GM12878 (cell line): ENCODE results near the gene BRAF. TPM values are rescaled to one million over a fixed set of nuclear protein-coding genes. Genes with fewer than 3 reads are reported as not detected.
A peak's percentile ranks its signal among the peaks of the same experiment; 100 is the strongest.

ENCODE experiments used
- ATAC-seq: fragments of 200-7000 bp; cut with Tn5 transposase; 3 replicates; pipeline ENCODE4 v1.9.1; 2020; ENCODE audit warnings: mild to moderate bottlenecking, moderate library complexity
- BruUV-seq: library from RNA; stranded (reverse); fragments of 400-500 nt; replicated peaks from 2 replicates; lab custom pipeline; 2021; lab: Mats Ljungman, UMichigan
- CTCF ChIA-PET: fragments of 300-600 bp; sonication (Branson Sonifier 250); formaldehyde crosslinking; extraction: SDS; loops from one replicate; lab custom pipeline; 2021; ENCODE audit warnings: inconsistent platforms; lab: Yijun Ruan, JAX
- POLR2A ChIA-PET: fragments of 350-600 bp; formaldehyde crosslinking; extraction: SDS; loops from one replicate; lab custom pipeline; 2021; ENCODE audit warnings: inconsistent platforms; lab: Charles Lee
- RAD21 ChIA-PET: fragments of 300-600 bp; sonication (Branson Sonifier 250); formaldehyde crosslinking; loops from one replicate; lab custom pipeline; 2023; ENCODE audit warnings: antibody characterized with exemption; ENCODE audit not compliant: unreplicated experiment; lab: Charles Lee
- SMC1A ChIA-PET: fragments of 300-600 bp; sonication (Branson Sonifier 250); formaldehyde crosslinking; loops from one replicate; lab custom pipeline; 2023; ENCODE audit not compliant: unreplicated experiment, uncharacterized antibody; lab: Charles Lee
- DNase-seq: peaks from one replicate; pipeline ENCODE4 v3.0.0-alpha.2; 2011; ENCODE audit warnings: low read depth, low spot score
- FAIRE-seq: peaks from 3 replicates; lab custom pipeline; 2011; peaks lifted over from hg19 to GRCh38; lab: Jason Lieb, UNC
- H2AFZ ChIP-seq: 2 replicates; pipeline ENCODE4 v1.6.0; 2011; ENCODE audit warnings: low read depth, low read length, control low read depth; ENCODE audit not compliant: control insufficient read depth
- H3K27ac ChIP-seq: 2 replicates; pipeline ENCODE4 v1.5.1; 2011; ENCODE audit warnings: control low read depth; ENCODE audit not compliant: control insufficient read depth, insufficient read depth
- H3K27me3 ChIP-seq, 2 experiments: replicated peaks in 1 of 2; 2 replicates each; pipeline versions ENCODE4 v1.6.0 to v1.6.1; 2011; ENCODE audit warnings: low read length in 1 of 2; ENCODE audit not compliant: control insufficient read depth in 2 of 2, insufficient read depth in 2 of 2
- H3K36me3 ChIP-seq, 2 experiments: 2 replicates each; pipeline ENCODE4 v1.5.1; 2011; ENCODE audit warnings: low read length in 1 of 2; ENCODE audit not compliant: control insufficient read depth in 2 of 2, insufficient read depth in 2 of 2
- H3K4me1 ChIP-seq: 2 replicates; pipeline ENCODE4 v1.6.1; 2011; ENCODE audit warnings: mild to moderate bottlenecking, low read length, moderate library complexity, mixed read lengths; ENCODE audit not compliant: control insufficient read depth, insufficient read depth
- H3K4me2 ChIP-seq: 2 replicates; pipeline ENCODE4 v1.6.0; 2011; ENCODE audit warnings: control low read depth; ENCODE audit not compliant: control insufficient read depth, insufficient read depth
- H3K4me3 ChIP-seq: fragments of 200-600 bp; sonication (generic); 2 replicates; pipeline ENCODE4 v1.5.1; 2016
- H3K79me2 ChIP-seq: 2 replicates; pipeline ENCODE4 v1.6.0; 2011; ENCODE audit warnings: low read length; ENCODE audit not compliant: control insufficient read depth, insufficient read depth
- H3K9ac ChIP-seq: 2 replicates; pipeline ENCODE4 v1.8.0; 2011; ENCODE audit warnings: low read length, control low read depth, mixed read lengths; ENCODE audit not compliant: control insufficient read depth, insufficient read depth
- H3K9me3 ChIP-seq: replicated peaks from 3 replicates; pipeline ENCODE4 v1.5.1; 2011; ENCODE audit warnings: mild to moderate bottlenecking, low read length; ENCODE audit not compliant: control insufficient read depth, insufficient read depth
- H4K20me1 ChIP-seq: 2 replicates; pipeline ENCODE4 v1.6.0; 2011; ENCODE audit not compliant: control insufficient read depth, insufficient read depth
- BCLAF1 ChIP-seq: fragments of 450-650 bp; IDR thresholded peaks from 2 replicates; pipeline ENCODE4 v1.6.1; 2017; ENCODE audit warnings: antibody characterized with exemption, mild to moderate bottlenecking, moderate library complexity
- MYB ChIP-seq: fragments of 150-350 bp; IDR thresholded peaks from 2 replicates; pipeline ENCODE4 v1.6.1; 2014; ENCODE audit warnings: mild to moderate bottlenecking, low read depth, low read length, borderline replicate concordance
- SRF ChIP-seq, 2 experiments: IDR thresholded peaks; 2 replicates each; pipeline ENCODE4 v1.6.1; 2011; ENCODE audit warnings: low read depth in 2 of 2, low read length in 2 of 2, mild to moderate bottlenecking in 1 of 2, moderate library complexity in 1 of 2
- ZBTB11 ChIP-seq: fragments of 450-650 bp; formaldehyde crosslinking; IDR thresholded peaks from 2 replicates; pipeline ENCODE4 v1.5.0; 2022; ENCODE audit warnings: mild to moderate bottlenecking, missing genetic modification characterization
- WGBS: methylation state at CpG from one replicate; pipeline ENCODE4 v1.1.6; 2016; ENCODE audit warnings: low lambda C conversion rate; ENCODE audit not compliant: insufficient replicate concordance, insufficient coverage; ENCODE audit errors: missing lambda C conversion rate; 5-methylcytosine and 5-hydroxymethylcytosine counted together
- in situ Hi-C: fragments of 300-500 bp; cut with MboI; formaldehyde crosslinking; loops from 9 replicates; pipeline ENCODE4 v1.14.3; 2018; ENCODE audit warnings: mixed read lengths
- intact Hi-C: fragments of 100-400 bp; cut with micrococcal nuclease; formaldehyde crosslinking; loops from one replicate; pipeline ENCODE4 v1.14.2; 2022; ENCODE audit not compliant: unreplicated experiment
- polyA plus RNA-seq, 11 experiments: library from polyadenylated mRNA; depleted of rRNA in 4 of 11; unstranded in 6 of 11; stranded (reverse) in 5 of 11; fragments of >200 nt; fragmentation: Nextera tagmentation in 4 of 11; fragmentation: Illumina TruSeq in 1 of 11; extraction: Ambion mirVana in 4 of 11; extraction: Trizol in 1 of 11; gene quantifications; 1 replicate in 1 of 11; 2 replicates in 10 of 11; pipeline versions ENCODE4 v1.2.1 to v1.2.3, GENCODE V29; 2011 to 2016; ENCODE audit warnings: inconsistent platforms in 2 of 11, missing spikeins in 2 of 11, low read depth in 1 of 11
- total RNA-seq, 4 experiments: library from RNA; depleted of rRNA in 3 of 4; stranded (reverse); fragments of >200 nt in 3 of 4; fragmentation: Illumina TruSeq in 1 of 4; extraction: Trizol in 1 of 4; gene quantifications; 2 replicates each; pipeline versions ENCODE4 v1.2.1 to v1.2.3, GENCODE V29; 2013 to 2021

Gene BRAF
- total and polyA plus RNA-seq, 10 of the 15 experiments (the other 5 are each of a cell fraction or from before 2014, with no cell fraction given): 2.6 to 31.0 (median 10.6) TPM

GRCh38 chr7:140889645-140890044 is 35.1 kb downstream of the BRAF start:
- BruUV-seq: no TSS peak
- no peak for FAIRE-seq
- CTCF ChIA-PET: interaction anchor here (0.5 to 1.2 kb wide), 3 partner anchors 10 to 1040 kb away, joined by 3 to 5 read pairs (median 3); no protein-coding TSS in a partner anchor
- peak; percentile 22; the same call in 2 of the 3 replicates for ATAC-seq
- TF ChIP-seq SRF (IDR thresholded peaks at IDR 0.05; ENCODE audit: low read depth in 2 of 2, low read length in 2 of 2): no peak
- TF ChIP-seq MYB: no peak
- no peak for TF ChIP-seq ZBTB11 (CRISPR knock-in tag)
- no peak for TF ChIP-seq BCLAF1
- no peak overlapping the region for H3K9ac ChIP-seq
- H3K27ac ChIP-seq: no peak overlapping the region
- POLR2A ChIA-PET: no interaction called here
- WGBS: 94% methylated on average over 1 of the region's 1 CpG
- no peaks in the 10 kb centered on the region for H3K9me3 ChIP-seq
- H3K27me3 ChIP-seq: no peaks in the 10 kb centered on the region
- in situ Hi-C loops: no loop called here
- H3K36me3 ChIP-seq: no peaks in the 10 kb centered on the region
- intact Hi-C loops: no loop called here
- RAD21 ChIA-PET: interaction anchor here (1.3 kb wide), 1 partner anchor 13 kb away, joined by 3 read pairs; no protein-coding TSS in a partner anchor
- peaks cover 14% of the 10 kb centered on the region for H3K4me1 ChIP-seq
- no peak for DNase-seq
- no peak overlapping the region for H3K4me2 ChIP-seq
- peaks cover 2% of the 10 kb centered on the region; the same call in 1 of the 2 replicates for H4K20me1 ChIP-seq
- no peak overlapping the region for H3K4me3 ChIP-seq
- SMC1A ChIA-PET: interaction anchor here (1.2 to 3.1 kb wide), 5 partner anchors 10 to 79 kb away, joined by 3 to 15 read pairs (median 8); no protein-coding TSS in a partner anchor
- H2AFZ ChIP-seq: no peak overlapping the region
- peaks cover 22% of the 10 kb centered on the region for H3K79me2 ChIP-seq
